HG03103 (cell line): Measurements from ENCODE around the gene ICA1.
A peak's percentile ranks its signal among the peaks of the same experiment; 100 is the strongest.
"Not testable (repeated sequence)": the region's sequence is repeated elsewhere in the genome, so short reads cannot be mapped to it uniquely, and the experiment has no call there.

ENCODE experiments used
- ATAC-seq: cut with Tn5 transposase; IDR thresholded peaks from one replicate; pipeline ENCODE4 v1.9.1; 2021; ENCODE audit warnings: low read depth; ENCODE audit not compliant: unreplicated experiment

Gene ICA1

GRCh38 chr7:8271960-8272359, 10.0 kb upstream of the ICA1 start:
- ATAC-seq: no peak

GRCh38 chr7:8263048-8263447, 1.1 kb upstream of the ICA1 start:
- ATAC-seq: no peak

GRCh38 chr7:8260871-8261694, 884 bp downstream of the ICA1 start:
- ATAC-seq: peak; percentile 19

- no peak for ATAC-seq
Measured at GRCh38 chr7:8259586-8260222, 2.3 kb downstream of the ICA1 start.

GRCh38 chr7:8258734-8259133, 3.2 kb downstream of the ICA1 start:
- no peak for ATAC-seq

- no peak for ATAC-seq
Measured at GRCh38 chr7:8258166-8258565, 3.8 kb downstream of the ICA1 start.

- no peak for ATAC-seq
Measured at GRCh38 chr7:8255680-8256655, 6.0 kb downstream of the ICA1 start.

- ATAC-seq: no peak
Measured at GRCh38 chr7:8254667-8255066, 7.3 kb downstream of the ICA1 start.

- no peak for ATAC-seq
Measured at GRCh38 chr7:8254215-8254614, 7.8 kb downstream of the ICA1 start.

GRCh38 chr7:8251195-8251594, 10.8 kb downstream of the ICA1 start:
- no peak for ATAC-seq

GRCh38 chr7:8250547-8250946, 11.4 kb downstream of the ICA1 start:
- no peak for ATAC-seq

- no peak for ATAC-seq
Measured at GRCh38 chr7:8249121-8249520, 12.8 kb downstream of the ICA1 start.

GRCh38 chr7:8246020-8246419, 15.9 kb downstream of the ICA1 start:
- ATAC-seq: no peak

- ATAC-seq: not testable (repeated sequence)
Measured at GRCh38 chr7:8245032-8245431, 16.9 kb downstream of the ICA1 start.

GRCh38 chr7:8243059-8243458, 18.9 kb downstream of the ICA1 start:
- not testable (repeated sequence) for ATAC-seq

GRCh38 chr7:8239702-8240362, 22.1 kb downstream of the ICA1 start:
- ATAC-seq: not testable (repeated sequence)

- ATAC-seq: no peak
Measured at GRCh38 chr7:8236780-8237407, 25.1 kb downstream of the ICA1 start.

- ATAC-seq: no peak
Measured at GRCh38 chr7:8232999-8233847, 28.7 kb downstream of the ICA1 start.

- ATAC-seq: no peak
Measured at GRCh38 chr7:8229927-8230326, 32.0 kb downstream of the ICA1 start.
